ENCODE data around the gene SF3A2.

SF3A2 gene

DNA sequence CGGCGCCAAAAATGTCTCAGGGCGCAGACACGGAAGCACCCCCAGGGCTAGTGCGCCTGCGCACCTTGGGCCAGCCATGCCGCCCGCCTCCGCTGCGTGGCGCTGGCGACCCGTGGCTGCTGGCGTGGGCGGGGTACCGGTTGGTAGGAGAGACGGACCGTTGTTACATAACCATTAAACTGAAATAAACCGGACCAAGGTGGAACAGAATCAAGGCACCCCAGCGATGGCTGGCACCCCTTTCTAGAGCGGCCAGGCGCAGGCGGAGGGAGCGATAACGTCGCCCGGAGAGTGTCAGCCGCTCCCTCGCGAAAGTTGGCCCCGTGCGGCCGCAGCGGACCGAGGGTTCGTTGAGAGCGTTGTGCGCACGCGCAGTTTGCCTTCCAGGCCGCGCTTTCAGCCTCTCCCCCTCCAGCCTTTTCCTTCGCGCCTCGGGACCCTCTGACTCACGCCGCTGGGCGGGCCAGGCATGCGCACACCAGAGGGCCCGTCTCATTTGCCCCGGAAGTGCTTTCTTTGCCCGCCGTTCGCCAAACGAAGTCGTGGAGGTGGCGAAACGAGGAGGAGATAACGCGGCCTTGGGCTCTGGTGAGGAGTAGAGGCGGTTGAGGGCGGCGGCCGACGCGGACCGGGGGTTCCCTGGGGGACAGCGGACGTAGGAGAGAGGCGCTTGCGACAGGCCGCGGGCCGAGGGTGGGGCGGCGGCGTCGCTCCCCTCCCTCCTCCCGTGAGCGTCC is at the start of gene SF3A2, which contains the start of gene PLEKHJ1:
Gene SF3A2, plus strand, starts transcription at position 511 of the 737 bp plus-strand sequence. CDS start 6,595 bp downstream, outside the sequence.
Gene PLEKHJ1, minus strand, starts transcription at position 16 of the 737 bp plus-strand sequence. CDS start 81 bp downstream, outside the sequence.
- peak; percentile 95 for DNase-seq (ENCODE audit: low read depth)
- H3K4me3 ChIP-seq (ENCODE audit: low read length) = peak within 1 kb of the TSS; percentile 84
- TF ChIP-seq, protein P1, sequence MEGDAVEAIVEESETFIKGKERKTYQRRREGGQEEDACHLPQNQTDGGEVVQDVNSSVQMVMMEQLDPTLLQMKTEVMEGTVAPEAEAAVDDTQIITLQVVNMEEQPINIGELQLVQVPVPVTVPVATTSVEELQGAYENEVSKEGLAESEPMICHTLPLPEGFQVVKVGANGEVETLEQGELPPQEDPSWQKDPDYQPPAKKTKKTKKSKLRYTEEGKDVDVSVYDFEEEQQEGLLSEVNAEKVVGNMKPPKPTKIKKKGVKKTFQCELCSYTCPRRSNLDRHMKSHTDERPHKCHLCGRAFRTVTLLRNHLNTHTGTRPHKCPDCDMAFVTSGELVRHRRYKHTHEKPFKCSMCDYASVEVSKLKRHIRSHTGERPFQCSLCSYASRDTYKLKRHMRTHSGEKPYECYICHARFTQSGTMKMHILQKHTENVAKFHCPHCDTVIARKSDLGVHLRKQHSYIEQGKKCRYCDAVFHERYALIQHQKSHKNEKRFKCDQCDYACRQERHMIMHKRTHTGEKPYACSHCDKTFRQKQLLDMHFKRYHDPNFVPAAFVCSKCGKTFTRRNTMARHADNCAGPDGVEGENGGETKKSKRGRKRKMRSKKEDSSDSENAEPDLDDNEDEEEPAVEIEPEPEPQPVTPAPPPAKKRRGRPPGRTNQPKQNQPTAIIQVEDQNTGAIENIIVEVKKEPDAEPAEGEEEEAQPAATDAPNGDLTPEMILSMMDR (conservative IDR thresholded peaks at IDR 0.05; ENCODE audit: low read length) = peak; percentile 77

DNA sequence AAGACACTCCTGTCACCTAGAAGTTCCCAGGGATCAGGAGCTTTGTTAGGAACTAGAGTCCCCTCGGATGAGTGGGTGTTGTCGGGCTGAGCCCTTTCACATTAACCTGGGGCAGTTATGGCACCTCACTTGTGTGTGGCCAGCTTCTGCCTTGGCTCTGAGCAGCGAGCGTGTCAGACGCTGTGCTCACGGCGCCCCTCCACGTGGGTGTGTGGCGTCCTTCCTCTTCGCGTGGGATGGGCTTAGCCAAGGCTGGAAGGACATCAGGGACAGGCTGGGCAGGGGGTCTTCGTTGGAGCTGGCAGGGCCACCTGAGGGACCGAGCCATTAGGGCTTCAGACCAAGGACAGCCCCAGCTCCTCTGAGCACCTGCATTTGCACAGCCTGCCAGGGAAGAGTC is 49.5 kb upstream of the SF3A2 start:
- H3K4me3 ChIP-seq (ENCODE audit: low read length) = no peak overlapping the region
- TF ChIP-seq, protein P1 (conservative IDR thresholded peaks at IDR 0.05; ENCODE audit: low read length) = no peak
- no peak for DNase-seq (ENCODE audit: low read depth)

DNA sequence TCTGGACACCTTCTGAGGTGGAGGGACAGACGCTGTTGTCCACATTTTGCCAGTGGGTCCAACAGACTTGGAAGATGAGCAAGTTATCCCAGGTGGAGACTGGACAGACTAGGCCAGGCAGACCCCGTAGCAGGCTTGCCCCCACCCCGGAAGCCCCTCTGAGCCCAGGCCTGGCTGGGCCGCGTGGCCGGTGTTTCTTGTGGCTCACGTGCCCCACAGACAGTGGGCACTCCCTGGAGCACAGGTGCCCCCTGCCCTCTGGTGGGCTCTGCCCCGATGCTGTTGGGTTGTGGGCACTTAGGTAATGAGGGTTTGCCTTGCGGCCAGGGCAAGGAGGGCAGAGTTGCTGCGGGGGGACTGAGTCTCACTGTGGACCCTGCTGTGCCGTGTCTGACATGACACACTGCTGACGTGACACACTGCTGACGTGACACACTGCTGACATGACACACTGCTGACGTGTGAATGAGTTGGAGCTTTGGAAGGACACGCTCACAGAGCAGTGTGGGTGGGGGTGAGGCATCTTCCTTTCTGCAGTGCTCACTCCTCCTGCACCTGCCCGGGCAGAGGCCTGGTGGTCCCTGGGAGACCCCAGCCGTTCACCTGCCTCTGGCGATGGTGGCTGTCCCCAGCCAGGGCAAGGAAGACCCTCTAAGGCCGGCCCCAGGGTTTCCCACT is 47.8 kb upstream of the SF3A2 start:
- TF ChIP-seq, protein P1 (conservative IDR thresholded peaks at IDR 0.05; ENCODE audit: low read length) = no peak
- DNase-seq (ENCODE audit: low read depth) = peak; percentile 24
- H3K4me3 ChIP-seq (ENCODE audit: low read length) = no peak overlapping the region

- TF ChIP-seq, protein P1 (conservative IDR thresholded peaks at IDR 0.05; ENCODE audit: low read length) = no peak
- no peak for DNase-seq (ENCODE audit: low read depth)
- H3K4me3 ChIP-seq (ENCODE audit: low read length) = no peak overlapping the region
Measured at GRCh38 chr19:2189880-2190279, 46.7 kb upstream of the SF3A2 start.

DNA sequence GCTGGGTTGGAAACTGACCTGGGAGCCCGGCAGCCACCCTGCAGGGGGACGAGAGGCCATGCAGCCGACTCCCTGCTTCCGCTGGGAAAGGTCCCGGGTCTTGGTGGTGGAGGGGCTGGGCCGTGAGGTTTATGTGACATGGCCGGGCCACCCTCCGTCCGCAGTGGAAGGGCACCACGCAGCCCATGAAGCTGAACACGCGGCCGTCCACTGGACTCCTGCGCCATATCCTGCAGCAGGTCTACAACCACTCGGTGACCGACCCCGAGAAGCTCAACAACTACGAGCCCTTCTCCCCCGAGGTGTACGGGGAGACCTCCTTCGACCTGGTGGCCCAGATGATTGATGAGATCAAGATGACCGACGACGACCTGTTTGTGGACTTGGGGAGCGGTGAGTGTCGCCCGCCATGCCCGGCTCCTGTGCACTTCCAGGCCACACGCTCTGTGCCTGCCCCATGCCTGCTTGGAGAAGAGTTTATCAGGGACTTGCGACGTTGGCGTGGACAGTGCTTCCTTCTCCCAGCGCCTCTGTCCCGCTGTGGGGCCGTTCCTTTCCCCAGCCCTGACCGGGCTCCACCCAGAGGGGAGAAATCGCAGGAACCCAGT is 45.7 kb upstream of the SF3A2 start:
- TF ChIP-seq, protein P1 (conservative IDR thresholded peaks at IDR 0.05; ENCODE audit: low read length) = no peak
- no peak for DNase-seq (ENCODE audit: low read depth)
- H3K4me3 ChIP-seq (ENCODE audit: low read length) = no peak overlapping the region

GRCh38 chr19:2191456-2192310 is 44.9 kb upstream of the SF3A2 start:
- TF ChIP-seq, protein P1 (conservative IDR thresholded peaks at IDR 0.05; ENCODE audit: low read length) = no peak
- no peak for DNase-seq (ENCODE audit: low read depth)
- no peak overlapping the region for H3K4me3 ChIP-seq (ENCODE audit: low read length)
